Fibroblast of lung (primary cell): ENCODE data around the gene RABL2B.

Experiments used
- CTCF ChIP-seq, 2 donors: IDR thresholded peaks in 1 of 2; conservative IDR thresholded peaks in 1 of 2; 1 replicate in 1 of 2; 2 replicates in 1 of 2; pipeline ENCODE4 v1.5.1; 2011 to 2012; ENCODE audit warnings: low read length in 2 of 2, control low read depth in 1 of 2, inconsistent platforms in 1 of 2, low read depth in 1 of 2, mild to moderate bottlenecking in 1 of 2
- EZH2 ChIP-seq: IDR thresholded peaks from 2 replicates; pipeline ENCODE4 v1.5.1; 2012; ENCODE audit warnings: low read length, control low read depth, mild to moderate bottlenecking; ENCODE audit errors: missing control alignments

- no peak for TF ChIP-seq CTCF (conservative IDR thresholded peaks at IDR 0.05 in 1 of 2, IDR thresholded peaks at IDR 0.05 in 1 of 2; ENCODE audit: low read depth in 1 of 2, low read length in 2 of 2)
- TF ChIP-seq EZH2 = no peak
Measured at GRCh38 chr22:50734343-50734771, 49.1 kb downstream of the RABL2B start.
